NCI-H524 treated with DMSO at 0.1 percent for 48 hours (cell line): ENCODE measurements around the gene ESYT3.

Source experiments
- DNase-seq: peaks from one replicate; lab custom pipeline; 2025; lab: John Stamatoyannopoulos, UW

ESYT3 gene, protein sequence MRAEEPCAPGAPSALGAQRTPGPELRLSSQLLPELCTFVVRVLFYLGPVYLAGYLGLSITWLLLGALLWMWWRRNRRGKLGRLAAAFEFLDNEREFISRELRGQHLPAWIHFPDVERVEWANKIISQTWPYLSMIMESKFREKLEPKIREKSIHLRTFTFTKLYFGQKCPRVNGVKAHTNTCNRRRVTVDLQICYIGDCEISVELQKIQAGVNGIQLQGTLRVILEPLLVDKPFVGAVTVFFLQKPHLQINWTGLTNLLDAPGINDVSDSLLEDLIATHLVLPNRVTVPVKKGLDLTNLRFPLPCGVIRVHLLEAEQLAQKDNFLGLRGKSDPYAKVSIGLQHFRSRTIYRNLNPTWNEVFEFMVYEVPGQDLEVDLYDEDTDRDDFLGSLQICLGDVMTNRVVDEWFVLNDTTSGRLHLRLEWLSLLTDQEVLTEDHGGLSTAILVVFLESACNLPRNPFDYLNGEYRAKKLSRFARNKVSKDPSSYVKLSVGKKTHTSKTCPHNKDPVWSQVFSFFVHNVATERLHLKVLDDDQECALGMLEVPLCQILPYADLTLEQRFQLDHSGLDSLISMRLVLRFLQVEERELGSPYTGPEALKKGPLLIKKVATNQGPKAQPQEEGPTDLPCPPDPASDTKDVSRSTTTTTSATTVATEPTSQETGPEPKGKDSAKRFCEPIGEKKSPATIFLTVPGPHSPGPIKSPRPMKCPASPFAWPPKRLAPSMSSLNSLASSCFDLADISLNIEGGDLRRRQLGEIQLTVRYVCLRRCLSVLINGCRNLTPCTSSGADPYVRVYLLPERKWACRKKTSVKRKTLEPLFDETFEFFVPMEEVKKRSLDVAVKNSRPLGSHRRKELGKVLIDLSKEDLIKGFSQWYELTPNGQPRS

DNA sequence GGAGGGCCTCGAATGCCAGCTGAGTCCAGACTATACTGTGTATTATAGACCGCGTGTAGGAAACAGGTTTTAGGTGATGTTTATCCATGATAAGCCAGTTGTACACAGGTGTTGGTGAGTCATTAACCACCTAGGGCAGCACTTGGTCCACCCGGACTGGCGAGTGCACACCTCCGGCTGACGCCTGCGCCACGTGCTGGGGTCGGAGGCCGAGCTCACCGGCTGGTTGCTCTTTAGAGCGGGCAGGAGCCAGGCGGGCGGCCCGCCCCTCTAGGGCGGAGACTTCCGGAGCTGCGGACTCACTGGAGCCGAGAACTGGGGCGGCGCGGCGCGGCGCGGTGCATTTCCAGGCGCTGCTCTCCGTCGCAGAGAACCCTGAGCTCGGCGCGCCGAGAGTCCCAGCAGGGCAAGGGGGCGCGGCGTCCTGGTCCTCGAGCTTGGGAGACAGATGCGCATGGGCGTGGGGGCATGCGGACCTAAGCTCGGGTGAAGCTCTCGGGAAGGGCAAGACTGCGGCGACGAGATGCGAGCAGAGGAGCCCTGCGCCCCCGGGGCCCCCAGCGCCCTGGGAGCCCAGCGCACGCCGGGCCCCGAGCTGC lies at the start of gene ESYT3:
Gene ESYT3 (plus strand): TSS at position 341 of the 599 bp plus-strand sequence. CDS start 183 bp downstream, at position 524.
- DNase-seq = peak; percentile 57

DNA sequence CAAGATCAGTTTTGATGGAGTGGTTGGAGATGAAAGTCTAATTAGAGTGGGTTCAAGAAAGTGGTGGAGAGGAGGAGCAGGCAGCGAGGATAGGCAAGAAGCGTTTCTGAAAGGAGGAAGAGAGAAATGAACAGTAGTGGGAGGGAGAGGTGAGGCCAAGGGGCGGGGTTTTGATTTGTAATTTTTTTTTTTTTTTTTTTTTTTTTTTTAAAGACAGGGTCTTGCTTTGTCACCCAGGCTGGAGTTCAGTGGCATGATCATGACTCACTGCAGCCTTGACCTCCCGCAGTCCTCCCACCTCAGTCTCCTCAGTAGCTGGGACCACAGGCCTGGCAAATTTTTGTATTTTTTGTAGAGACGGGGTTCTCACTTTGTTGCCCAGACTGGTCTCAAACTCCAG lies 49.4 kb upstream of the ESYT3 start:
- DNase-seq = no peak

DNA sequence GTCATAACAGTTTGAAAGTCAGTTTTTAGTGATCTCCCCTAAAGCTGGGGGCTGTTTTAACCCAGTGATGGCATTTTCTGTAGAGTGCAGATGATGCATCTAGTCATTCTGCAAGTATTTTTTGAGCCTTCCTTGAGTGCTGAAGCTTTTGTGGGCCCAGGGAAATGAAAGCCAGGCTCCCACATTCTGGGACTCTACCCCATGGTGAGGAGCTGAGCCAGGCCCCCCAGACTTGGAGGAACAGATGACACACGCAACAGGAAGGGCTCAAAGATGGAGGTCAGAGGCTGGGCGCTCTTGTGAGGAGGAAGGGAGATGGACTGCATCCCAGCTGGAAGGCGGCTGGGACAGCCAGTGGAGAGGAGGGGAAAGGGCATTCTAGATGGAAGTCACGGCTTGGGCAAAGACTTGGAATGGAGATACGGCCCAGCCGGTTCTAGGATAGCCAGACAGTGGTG lies 45.2 kb upstream of the ESYT3 start:
- DNase-seq = no peak

DNA sequence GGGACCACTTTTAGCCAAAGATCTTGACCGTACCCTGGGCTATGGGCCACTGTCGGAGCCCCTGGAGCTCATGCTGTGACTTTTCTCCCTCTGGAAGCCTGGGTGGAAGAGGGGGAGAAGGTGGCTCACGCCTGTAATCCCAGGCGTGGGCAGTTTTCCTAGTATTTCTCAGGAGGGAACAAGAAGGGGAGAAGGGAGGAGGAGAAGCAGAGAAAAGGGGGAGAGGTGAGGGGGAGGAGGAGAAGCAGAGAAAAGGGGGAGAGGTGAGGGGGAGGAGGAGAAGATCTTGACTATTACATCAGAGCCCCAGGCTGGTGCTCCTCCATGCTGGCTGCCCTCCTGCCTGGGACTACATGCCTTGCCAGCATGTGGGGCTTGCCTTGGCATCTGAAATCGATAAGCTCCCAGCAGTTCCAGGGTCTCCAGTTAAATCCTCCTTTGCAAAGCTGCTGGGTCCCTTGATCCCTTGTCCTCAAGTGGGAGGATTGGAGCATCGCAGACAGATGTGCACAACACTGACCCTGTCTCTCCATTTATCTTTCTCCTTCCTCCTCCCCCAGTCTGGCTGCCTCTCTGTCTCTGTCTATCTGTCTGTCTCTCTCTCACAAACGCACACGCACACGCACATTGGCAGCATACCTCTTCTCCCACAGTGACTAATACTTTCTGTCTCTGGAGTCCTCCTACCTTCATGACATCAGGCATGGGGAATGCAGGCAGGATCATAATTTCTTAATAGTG lies 44.4 kb upstream of the ESYT3 start:
- no peak for DNase-seq

DNA sequence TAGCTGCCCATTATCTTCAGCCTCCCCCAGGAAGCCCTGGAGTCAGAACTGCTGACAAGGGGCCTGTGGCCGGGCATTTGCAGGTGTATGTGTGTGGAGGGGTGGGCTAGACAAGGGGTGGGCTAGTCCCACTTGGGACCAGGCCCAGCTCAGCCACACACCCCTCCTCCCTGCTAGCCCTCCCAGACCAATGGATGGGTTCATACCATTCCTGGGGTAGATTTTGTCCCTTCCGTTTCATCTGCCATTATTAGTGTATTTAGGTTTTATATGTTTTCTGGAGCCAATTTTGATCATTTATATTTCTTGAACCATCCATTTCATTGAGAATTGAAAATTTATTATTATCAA lies 43.9 kb upstream of the ESYT3 start:
- no peak for DNase-seq

DNA sequence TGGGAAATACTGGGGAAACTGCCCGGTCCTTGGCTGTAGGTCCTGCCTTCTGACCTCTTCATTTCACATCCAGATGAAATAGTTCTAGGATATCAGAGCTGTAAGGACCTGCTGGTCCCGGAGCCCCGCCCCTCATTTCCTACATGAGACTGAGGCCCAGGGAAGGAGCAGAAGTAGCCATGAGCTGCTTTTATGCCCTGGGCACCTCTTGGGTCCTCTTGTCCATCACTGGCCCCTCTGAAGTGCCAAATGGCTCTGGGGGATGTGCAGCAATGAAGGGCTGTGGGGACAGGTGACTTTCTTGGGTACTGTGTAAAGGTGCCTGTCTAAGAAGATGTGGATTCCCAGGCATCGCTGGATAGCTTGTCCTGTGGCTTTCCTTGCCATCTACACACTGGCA lies 40.3 kb upstream of the ESYT3 start:
- no peak for DNase-seq

DNA sequence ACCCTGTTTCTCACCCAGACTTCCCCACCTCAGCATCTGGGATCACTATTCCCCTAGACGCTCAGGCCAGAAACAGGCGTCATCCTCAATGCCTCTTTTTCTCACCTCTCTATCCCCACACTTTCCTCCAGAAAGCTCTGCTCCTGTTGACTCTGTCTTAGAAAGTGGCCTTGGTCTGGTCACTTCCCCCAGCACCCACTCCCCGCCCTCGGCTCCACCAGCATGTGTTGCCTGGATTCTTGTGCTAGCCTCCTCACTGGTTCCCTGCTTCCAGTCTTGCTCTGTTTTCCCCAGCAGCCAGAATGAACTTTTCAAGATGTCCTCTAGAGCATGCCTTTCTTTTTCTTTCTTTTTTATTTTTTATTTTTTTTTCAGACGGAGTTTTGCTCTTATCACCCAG lies 39.7 kb upstream of the ESYT3 start:
- no peak for DNase-seq

DNA sequence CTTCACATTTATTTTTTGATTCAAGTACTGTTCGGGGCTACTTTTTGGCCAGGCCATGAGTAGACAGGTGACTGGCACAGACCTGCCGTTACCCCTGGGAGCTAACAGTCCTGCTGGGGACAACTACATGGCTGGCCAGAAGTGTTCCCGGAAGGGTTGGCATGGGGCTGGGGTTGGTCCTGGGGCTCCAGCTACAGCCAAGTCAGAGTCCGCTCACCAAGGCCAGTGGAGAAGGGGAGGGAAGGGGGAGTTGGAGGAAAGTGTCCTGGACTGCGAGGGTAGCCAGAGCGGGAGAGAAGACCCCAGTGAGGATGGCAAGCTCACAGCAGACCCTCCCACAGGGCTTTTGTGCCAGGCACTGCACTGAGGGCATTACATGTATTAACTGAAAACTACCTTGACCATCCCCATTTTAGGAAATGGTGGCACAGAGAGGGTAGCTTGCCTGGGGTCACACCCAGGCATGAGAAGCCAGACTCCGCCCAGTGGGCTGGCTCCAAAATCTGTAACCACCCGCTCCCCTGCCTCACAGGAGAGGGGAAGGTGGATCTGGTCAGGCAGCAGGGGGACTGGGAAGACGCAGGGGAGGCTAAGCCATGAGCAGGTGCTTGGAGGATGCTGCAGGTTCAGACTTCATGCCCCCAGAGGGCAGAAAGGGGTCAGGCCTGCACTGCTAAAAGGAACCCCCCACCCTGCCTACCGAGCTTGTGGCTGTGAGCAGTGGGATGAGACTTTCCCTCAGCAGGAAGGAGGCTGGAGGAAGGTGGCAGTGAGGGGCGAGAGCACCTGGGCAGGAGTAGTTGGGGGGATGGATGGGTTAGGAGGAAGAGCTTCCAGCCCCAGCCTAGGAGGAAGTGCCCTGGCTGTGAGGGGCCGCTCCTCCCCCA lies 38.3 kb upstream of the ESYT3 start:
- DNase-seq = no peak

DNA sequence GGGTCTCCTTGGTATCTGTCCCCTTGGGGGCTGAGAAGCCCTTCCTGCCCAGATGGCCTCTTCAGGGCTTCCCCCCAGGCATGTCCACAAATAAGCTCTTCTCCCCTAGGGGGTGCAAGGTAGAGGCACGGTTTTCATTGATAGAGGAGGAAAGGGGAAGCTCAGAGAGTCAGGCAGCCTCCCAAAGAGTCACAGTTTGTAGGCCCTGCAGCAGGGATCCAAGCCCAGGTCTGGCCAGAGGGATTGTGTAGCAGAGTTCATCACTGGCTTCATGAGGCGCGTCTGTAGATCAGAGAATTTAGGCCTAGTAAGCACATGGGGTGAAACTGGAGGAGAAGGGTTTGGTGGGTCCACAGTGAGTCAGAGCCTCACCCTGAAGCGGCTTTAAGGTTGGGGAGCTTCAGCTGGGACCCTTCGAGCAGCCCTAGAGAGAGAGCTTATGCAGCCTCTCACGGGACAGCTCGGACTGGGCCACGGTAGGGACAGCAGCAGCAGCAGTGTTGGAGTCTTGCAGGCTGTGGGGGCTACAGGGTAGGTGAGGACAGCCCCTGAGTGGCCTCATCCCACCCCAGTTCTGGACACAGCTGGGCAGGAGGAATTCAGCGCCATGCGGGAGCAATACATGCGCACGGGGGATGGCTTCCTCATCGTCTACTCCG lies 37.5 kb upstream of the ESYT3 start:
- DNase-seq = no peak

DNA sequence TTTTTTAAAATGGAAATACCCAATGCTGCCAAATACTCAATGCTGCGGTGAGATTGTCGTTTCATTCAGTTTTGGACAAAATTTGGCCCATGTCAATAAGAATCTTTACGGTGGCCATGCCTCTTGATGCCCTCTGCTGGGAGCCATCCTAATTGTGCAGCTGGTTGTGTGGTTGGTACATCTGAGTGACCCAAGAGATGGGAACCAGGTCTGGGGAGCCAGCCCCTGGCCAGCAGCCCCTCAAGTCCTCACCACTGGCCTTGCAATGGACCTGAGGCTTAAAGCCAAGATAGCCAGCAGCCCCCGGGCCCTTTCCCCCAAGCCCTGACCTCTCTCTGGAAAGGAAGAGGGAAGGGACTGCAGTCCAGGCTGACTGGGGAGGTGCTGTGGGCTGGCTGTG lies 36.4 kb upstream of the ESYT3 start:
- no peak for DNase-seq

DNA sequence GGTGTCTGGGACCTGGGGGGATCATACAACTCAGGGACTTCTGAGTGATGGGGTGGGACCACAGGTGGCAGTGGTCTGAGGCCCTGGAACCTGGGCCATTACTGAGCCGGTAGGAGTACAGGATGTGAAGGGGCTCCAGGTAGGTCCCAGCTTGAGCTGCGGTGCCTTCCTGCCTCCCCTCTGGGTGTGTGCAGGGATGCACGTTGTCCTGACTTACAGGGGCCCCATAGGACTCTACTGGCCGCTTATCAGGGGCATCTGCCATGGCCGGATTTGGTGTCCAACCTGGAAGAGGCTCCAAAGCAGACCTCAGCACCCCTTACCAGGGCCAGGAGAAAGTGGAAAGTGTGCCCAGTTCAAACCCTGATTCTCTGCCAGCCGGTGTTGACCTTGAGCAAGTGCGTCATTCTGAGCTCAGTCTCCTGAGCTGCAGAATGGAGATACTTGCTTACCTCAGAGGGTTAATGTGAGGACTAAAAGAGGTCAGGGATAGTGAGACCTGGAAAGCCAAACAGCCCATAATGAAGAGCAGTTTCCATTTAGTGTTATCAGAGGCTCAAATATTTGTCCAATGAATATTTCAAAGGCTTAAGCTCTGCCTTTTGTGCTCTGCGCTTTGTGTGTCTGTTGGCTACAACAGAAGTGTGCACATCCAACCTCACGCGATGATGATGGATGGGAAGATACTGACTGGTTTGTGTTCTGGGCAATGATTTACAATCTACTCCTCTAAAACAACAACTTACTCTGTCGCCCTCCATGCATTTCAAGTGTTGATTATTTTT lies 35.4 kb upstream of the ESYT3 start:
- no peak for DNase-seq

DNA sequence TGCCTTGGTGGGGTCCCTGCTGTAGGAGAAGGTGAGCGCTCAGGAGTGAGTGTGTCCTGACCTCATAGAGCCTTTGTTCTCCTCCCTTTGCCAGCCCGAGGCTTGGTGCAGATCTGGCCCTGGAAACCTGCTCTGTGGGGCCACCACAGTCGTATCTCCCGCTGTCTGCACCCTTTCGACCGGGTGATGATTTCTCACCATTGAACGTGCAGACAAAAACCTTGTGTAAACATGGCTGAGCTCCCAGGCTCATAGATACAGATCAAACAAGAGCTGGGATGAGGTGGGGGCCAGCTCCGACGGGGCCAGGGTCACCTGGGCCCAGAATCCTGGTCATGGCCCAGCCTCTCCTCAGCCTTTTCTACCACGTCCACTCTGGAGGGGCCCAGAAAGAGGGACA lies 34.6 kb upstream of the ESYT3 start:
- no peak for DNase-seq

DNA sequence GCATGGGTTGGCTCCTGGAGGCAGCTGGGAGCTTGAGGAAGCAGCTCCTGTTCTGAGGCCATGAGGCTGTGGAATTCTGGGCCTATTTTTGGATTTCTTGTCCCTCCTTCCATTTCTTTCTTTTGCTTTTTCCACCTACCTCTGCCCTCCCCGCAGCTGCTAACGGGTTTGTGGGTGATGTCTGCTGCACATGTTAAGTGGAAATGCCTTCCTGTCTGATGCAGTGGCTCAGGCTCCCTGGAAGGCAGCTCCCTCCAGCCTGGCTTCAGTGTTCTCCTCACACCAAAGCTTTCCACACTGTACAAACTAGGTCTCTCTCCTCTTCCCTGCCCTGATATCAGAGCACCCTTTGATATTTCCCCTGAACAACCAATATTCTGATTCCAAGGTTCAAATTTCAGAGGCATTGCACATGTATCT lies 33.8 kb upstream of the ESYT3 start:
- no peak for DNase-seq

DNA sequence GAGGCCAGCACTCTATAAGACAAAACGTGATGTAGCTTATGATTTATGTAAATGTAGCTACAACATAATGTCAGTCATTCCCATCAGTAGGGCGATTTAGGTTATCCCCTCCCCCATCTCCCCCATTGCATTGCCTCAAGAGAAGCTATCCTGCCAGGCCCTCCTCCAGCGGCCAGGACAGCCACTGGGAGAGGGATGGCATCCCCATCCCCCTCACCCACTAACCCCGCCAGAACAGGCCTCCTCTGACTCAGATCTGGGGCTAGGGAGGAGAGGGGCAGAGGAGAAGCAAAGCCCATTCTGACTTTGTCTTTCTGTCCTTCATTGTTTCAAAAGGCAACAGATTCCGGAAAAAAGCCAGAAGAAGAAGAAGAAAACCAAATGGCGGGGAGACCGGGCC lies 32.6 kb upstream of the ESYT3 start:
- no peak for DNase-seq

DNA sequence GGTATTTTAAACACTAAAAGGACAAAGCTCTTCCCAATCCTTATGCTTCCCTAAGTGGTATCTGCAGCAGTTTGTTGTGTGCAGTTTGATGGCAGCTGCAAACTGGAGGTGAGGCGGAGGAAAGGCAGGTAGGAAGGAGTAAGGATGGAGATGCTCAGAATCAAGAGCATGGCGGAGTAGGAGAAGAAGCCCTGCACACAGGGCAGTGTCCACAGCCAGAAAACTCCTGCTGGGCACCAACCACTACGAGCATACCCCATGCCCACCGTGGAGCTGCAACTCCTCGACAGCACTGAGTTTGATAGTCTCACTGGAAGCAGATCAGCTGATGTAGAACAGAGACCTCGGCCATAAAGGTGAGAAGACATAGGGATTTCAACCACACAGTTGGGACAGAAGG lies 30.3 kb upstream of the ESYT3 start:
- DNase-seq = no peak

DNA sequence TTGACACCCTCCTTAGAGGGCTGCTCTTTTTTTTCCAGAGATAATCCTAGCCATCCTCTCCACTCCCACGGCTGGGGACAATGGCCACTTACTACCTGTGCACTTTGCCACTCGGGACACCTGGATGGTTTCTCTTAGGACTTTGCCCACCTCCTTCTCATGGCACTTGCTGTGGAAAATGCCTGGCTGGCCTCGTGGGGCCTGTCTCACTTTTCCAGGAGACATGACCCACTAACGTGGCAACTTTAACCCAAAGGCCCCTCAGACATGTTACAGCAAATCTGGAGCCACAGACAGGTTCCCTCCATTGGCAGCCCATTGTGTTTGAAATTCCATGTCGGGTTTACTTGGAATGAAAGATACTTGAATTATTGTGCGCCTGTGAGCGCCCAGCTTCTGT lies 29.4 kb upstream of the ESYT3 start:
- DNase-seq = no peak

DNA sequence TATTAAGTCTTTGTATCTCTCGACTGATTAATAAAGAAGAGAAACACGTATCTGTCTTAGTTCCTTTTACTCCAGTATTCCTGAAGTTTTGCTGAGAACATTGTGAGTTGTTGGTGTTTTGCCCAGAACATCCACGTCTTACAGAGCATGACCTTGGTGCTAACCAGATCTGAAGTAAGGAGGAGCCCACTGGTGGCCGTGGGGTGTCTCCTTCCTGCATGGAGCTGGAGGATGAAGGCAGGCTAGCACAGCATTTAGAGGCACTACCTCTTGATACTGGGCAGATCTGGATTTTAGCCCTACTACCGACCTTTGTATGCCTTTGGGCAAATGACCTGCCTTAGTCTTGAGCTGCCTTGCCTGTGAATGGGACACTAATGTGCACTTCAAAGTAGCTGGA lies 28.9 kb upstream of the ESYT3 start:
- DNase-seq = no peak

DNA sequence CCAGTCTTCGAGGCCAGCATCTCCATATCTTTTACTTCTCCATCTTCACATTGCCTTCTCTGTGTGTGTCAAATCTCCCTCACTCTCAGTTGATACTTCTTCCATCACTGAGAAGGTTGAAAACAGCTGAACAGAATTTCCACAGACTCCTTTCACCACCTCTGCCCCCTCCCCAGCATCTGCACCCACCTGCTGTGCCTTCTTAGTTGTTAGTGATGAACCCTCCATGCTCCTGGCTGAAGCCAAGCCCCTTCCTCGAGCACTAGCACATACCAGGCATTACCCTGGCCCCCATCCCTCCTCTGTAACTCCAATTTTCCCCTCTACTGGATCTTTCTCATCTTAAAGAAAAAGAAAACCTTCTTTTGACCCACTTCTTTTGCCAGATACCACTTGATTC lies 27.8 kb upstream of the ESYT3 start:
- DNase-seq = no peak

DNA sequence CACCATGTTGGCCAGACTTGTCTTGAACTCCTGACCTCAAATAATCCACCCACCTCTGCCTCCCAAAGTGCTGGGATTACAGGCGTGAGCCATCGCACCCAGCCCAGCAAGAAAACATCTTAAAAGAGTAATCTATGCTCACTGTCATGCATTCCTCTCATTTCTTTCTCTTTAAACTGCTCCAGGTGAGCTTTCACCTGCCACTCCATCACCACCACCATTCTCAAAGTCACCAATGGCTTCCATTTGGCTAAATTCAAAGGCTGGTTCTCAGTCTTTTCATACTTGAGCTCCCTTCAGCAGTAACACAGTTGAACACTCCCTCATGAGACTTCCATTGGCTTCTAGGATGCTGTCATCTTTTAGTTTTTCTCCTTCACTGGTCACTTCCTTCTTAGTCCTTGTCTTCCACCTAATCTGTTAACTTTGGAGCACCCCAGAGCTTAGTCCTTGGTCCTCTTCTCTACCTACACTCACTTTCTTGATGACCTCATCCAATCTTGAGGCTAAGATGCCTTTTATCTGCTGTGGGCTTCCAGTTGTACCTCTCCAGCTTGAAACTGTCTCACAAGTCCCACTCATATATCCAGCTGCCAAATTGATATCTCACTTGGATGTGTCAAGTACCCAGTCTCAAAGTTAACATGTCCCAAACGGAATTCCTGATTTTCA lies 27.0 kb upstream of the ESYT3 start:
- no peak for DNase-seq
